Endothelial cell of umbilical vein (primary cell): ENCODE results near the gene WDR37. TPM values are rescaled to one million over a fixed set of nuclear protein-coding genes. Genes with fewer than 3 reads are reported as not detected.

Experiments used
- BruUV-seq: library from RNA; stranded (reverse); fragments of 400-500 nt; replicated peaks from 2 replicates; lab custom pipeline; 2021; lab: Mats Ljungman, UMichigan
- CTCF ChIA-PET: fragments of 300-600, 350-600 bp; sonication (Branson Sonifier 250); formaldehyde crosslinking; loops from one replicate; lab custom pipeline; 2021; ENCODE audit warnings: antibody characterized with exemption, inconsistent platforms; lab: Charles Lee
- POLR2A ChIA-PET: fragments of 300-600, 350-600 bp; sonication (Branson Sonifier 250); formaldehyde crosslinking; loops from one replicate; lab custom pipeline; 2021; ENCODE audit warnings: antibody characterized with exemption, inconsistent platforms; lab: Charles Lee
- DNase-seq: peaks from one replicate; pipeline ENCODE4 v3.0.0-alpha.2; 2011; ENCODE audit warnings: low read depth, low spot score
- FAIRE-seq: peaks from 2 replicates; lab custom pipeline; 2011; peaks lifted over from hg19 to GRCh38; lab: Jason Lieb, UNC
- H2AFZ ChIP-seq: 2 replicates; pipeline ENCODE4 v1.6.0; 2012; ENCODE audit warnings: low read depth, low read length, control low read depth, inconsistent platforms
- H3K27ac ChIP-seq: 2 replicates; pipeline ENCODE4 v1.5.1; 2011; ENCODE audit warnings: low read depth, mild to moderate bottlenecking, control low read depth, low read length, moderate library complexity; ENCODE audit not compliant: insufficient read depth
- H3K27me3 ChIP-seq, 2 experiments: 2 replicates each; pipeline versions ENCODE4 v1.6.0 to v1.6.1; 2011; ENCODE audit warnings: low read length in 2 of 2, mixed read lengths in 1 of 2; ENCODE audit not compliant: control insufficient read depth in 2 of 2, insufficient read depth in 2 of 2
- H3K36me3 ChIP-seq, 2 experiments: 2 replicates in 1 of 2; 3 replicates in 1 of 2; pipeline ENCODE4 v1.5.1; 2011; ENCODE audit warnings: low read length in 2 of 2, mild to moderate bottlenecking in 1 of 2, moderate library complexity in 1 of 2; ENCODE audit not compliant: control insufficient read depth in 2 of 2, insufficient read depth in 2 of 2; ENCODE audit errors: extremely low read depth in 1 of 2
- H3K4me1 ChIP-seq: 3 replicates; pipeline ENCODE4 v1.5.1; 2011; ENCODE audit warnings: mild to moderate bottlenecking, low read length; ENCODE audit not compliant: control insufficient read depth, insufficient read depth; ENCODE audit errors: extremely low read depth
- H3K4me2 ChIP-seq: 2 replicates; pipeline ENCODE4 v1.6.1; 2011; ENCODE audit warnings: low read length, control low read depth, mixed read lengths; ENCODE audit not compliant: insufficient read depth
- H3K4me3 ChIP-seq, 3 experiments: fragments of 200-600 bp in 1 of 3; sonication (generic), shearing (Covaris generic) in 1 of 3; replicated peaks in 1 of 3; 2 replicates each; pipeline ENCODE4 v1.5.1; 2011 to 2016; ENCODE audit warnings: control low read depth in 3 of 3, low read length in 3 of 3, mild to moderate bottlenecking in 2 of 3, inconsistent platforms in 1 of 3, low read depth in 1 of 3, moderate library complexity in 1 of 3; ENCODE audit not compliant: insufficient read depth in 1 of 3
- H3K79me2 ChIP-seq: 2 replicates; pipeline ENCODE4 v1.6.0; 2012; ENCODE audit warnings: low read length, inconsistent platforms; ENCODE audit not compliant: control insufficient read depth, insufficient read depth
- H3K9ac ChIP-seq: replicated peaks from 2 replicates; pipeline ENCODE3; 2011; ENCODE audit warnings: low read length, control low read depth; ENCODE audit not compliant: insufficient read depth; ENCODE audit errors: extremely low read depth
- H3K9me1 ChIP-seq: replicated peaks from 3 replicates; pipeline ENCODE4 v1.6.0; 2011; ENCODE audit warnings: mild to moderate bottlenecking, low read length; ENCODE audit not compliant: control insufficient read depth, insufficient read depth; ENCODE audit errors: extremely low read depth
- H3K9me3 ChIP-seq: replicated peaks from 2 replicates; pipeline ENCODE4 v1.5.1; 2012; ENCODE audit warnings: low read length, inconsistent platforms; ENCODE audit not compliant: control insufficient read depth, insufficient read depth
- H4K20me1 ChIP-seq: replicated peaks from 2 replicates; pipeline ENCODE3; 2011; ENCODE audit warnings: mild to moderate bottlenecking, low read length; ENCODE audit not compliant: control insufficient read depth, insufficient read depth; ENCODE audit errors: extremely low read depth
- EZH2 ChIP-seq: IDR thresholded peaks from 2 replicates; pipeline ENCODE4 v1.6.1; 2012; ENCODE audit warnings: borderline replicate concordance, low read depth, mild to moderate bottlenecking, moderate library complexity, low read length, inconsistent platforms; ENCODE audit not compliant: severe bottlenecking
- FOS ChIP-seq: IDR thresholded peaks from 2 replicates; pipeline ENCODE4 v1.6.1; 2011; ENCODE audit warnings: mild to moderate bottlenecking, low read length, moderate library complexity, borderline replicate concordance; ENCODE audit not compliant: insufficient read depth
- GATA2 ChIP-seq: IDR thresholded peaks from 2 replicates; pipeline ENCODE4 v1.7.0; 2011; ENCODE audit warnings: low read depth, mild to moderate bottlenecking, moderate library complexity, mixed read lengths, low read length; ENCODE audit not compliant: insufficient read length, insufficient read depth
- JUN ChIP-seq: IDR thresholded peaks from 2 replicates; pipeline ENCODE4 v1.6.1; 2011; ENCODE audit warnings: borderline replicate concordance, low read depth; ENCODE audit not compliant: insufficient read length, insufficient read depth
- MAX ChIP-seq: IDR thresholded peaks from 2 replicates; pipeline ENCODE4 v1.6.1; 2011; ENCODE audit not compliant: insufficient read depth, insufficient read length
- MYC ChIP-seq: IDR thresholded peaks from one replicate; pipeline ENCODE4 v1.6.1; 2011; ENCODE audit warnings: mild to moderate bottlenecking, low read depth, low read length
- POLR2A ChIP-seq: IDR thresholded peaks from 2 replicates; pipeline ENCODE4 v1.6.1; 2012; ENCODE audit warnings: low read depth, mild to moderate bottlenecking, control low read depth, low read length
- POLR2AphosphoS5 ChIP-seq: IDR thresholded peaks from 2 replicates; pipeline ENCODE4 v1.6.1; 2012; ENCODE audit warnings: low read depth, mild to moderate bottlenecking, control low read depth, low read length, moderate library complexity; ENCODE audit not compliant: insufficient read depth
- dilution Hi-C: fragments of 300-500 bp; cut with MboI; formaldehyde crosslinking; loops from one replicate; pipeline ENCODE4 v1.15.0; 2019; ENCODE audit warnings: low sequenced_read_pairs; ENCODE audit not compliant: extremely low pct_ligation_motif_present
- intact Hi-C: fragments of 100-400 bp; cut with micrococcal nuclease; formaldehyde crosslinking; loops from one replicate; pipeline ENCODE4 v1.10.0; 2022
- polyA plus RNA-seq, 4 experiments: library from polyadenylated mRNA; depleted of rRNA in 3 of 4; stranded (reverse) in 3 of 4; unstranded in 1 of 4; fragments of >200 nt; gene quantifications; 2 replicates each; pipeline versions ENCODE4 v1.2.1 to v1.2.3, GENCODE V29; 2011 to 2012; ENCODE audit warnings: missing spikeins in 1 of 4
- total RNA-seq: library from RNA; stranded (reverse); gene quantifications from 2 replicates; pipeline ENCODE4 v1.2.3, GENCODE V29; 2021
- TF ChIP-seq, protein P1 (sequence below), 2 donors: IDR thresholded peaks; 1 replicate in 1 of 2; 2 replicates in 1 of 2; pipeline ENCODE4 v1.5.1; 2011; ENCODE audit warnings: low read length in 2 of 2, mild to moderate bottlenecking in 2 of 2, moderate library complexity in 2 of 2, control low read depth in 1 of 2, inconsistent platforms in 1 of 2, low read depth in 1 of 2; ENCODE audit not compliant: insufficient read depth in 1 of 2; ENCODE audit errors: extremely low read depth in 1 of 2

Gene WDR37
- total and polyA plus RNA-seq, 2 donors (not counting 3 experiments of a cell fraction or from before 2014, with no cell fraction given), result 21.7 to 25.5 TPM

GRCh38 chr10:1033601-1034000 lies 22.6 kb upstream of the WDR37 start:
- POLR2A ChIA-PET, result no interaction called here
- no peak overlapping the region for H3K4me2 ChIP-seq

More at GRCh38 chr10:1033601-1034000, 22.6 kb upstream of the WDR37 start:
- DNase-seq (no peak), FAIRE-seq (no peak)
- no peak for TF ChIP-seq JUN
- TF ChIP-seq, protein P1, sequence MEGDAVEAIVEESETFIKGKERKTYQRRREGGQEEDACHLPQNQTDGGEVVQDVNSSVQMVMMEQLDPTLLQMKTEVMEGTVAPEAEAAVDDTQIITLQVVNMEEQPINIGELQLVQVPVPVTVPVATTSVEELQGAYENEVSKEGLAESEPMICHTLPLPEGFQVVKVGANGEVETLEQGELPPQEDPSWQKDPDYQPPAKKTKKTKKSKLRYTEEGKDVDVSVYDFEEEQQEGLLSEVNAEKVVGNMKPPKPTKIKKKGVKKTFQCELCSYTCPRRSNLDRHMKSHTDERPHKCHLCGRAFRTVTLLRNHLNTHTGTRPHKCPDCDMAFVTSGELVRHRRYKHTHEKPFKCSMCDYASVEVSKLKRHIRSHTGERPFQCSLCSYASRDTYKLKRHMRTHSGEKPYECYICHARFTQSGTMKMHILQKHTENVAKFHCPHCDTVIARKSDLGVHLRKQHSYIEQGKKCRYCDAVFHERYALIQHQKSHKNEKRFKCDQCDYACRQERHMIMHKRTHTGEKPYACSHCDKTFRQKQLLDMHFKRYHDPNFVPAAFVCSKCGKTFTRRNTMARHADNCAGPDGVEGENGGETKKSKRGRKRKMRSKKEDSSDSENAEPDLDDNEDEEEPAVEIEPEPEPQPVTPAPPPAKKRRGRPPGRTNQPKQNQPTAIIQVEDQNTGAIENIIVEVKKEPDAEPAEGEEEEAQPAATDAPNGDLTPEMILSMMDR (IDR thresholded peaks at IDR 0.05; ENCODE audit: extremely low read depth in 1 of 2, insufficient read depth in 1 of 2, low read depth in 1 of 2, low read length in 2 of 2), result no peak
- no peak for TF ChIP-seq POLR2AphosphoS5
- TF ChIP-seq FOS, result no peak
- no peak for TF ChIP-seq EZH2
- TF ChIP-seq MAX, result no peak
- no peak for TF ChIP-seq POLR2A
- no peak for TF ChIP-seq GATA2
- TF ChIP-seq MYC, result no peak
- H3K4me3 ChIP-seq, result no peak overlapping the region
- CTCF ChIA-PET, result interaction anchor here (1.8 kb wide), 1 partner anchor 12 kb away, joined by 5 read pairs; no protein-coding TSS in a partner anchor
- H3K36me3 ChIP-seq, result no peaks in the 10 kb centered on the region
- no peak overlapping the region for H3K27ac ChIP-seq
- intact Hi-C loops (no loop called here), dilution Hi-C loops (no loop called here)
- H2AFZ ChIP-seq, result no peak overlapping the region
- no TSS peak for BruUV-seq
- no peaks in the 10 kb centered on the region for H3K9me1 ChIP-seq
- H3K9ac ChIP-seq, result no peak overlapping the region
- H4K20me1 ChIP-seq, result no peaks in the 10 kb centered on the region
- no peaks in the 10 kb centered on the region for H3K9me3 ChIP-seq
- H3K27me3 ChIP-seq, result no peaks in the 10 kb centered on the region
- no peaks in the 10 kb centered on the region for H3K4me1 ChIP-seq
- H3K79me2 ChIP-seq, result no peaks in the 10 kb centered on the region
